HG03378 (cell line): Measurements from ENCODE around the gene NUBP2.

Experiments used
- ATAC-seq: cut with Tn5 transposase; IDR thresholded peaks from one replicate; pipeline ENCODE4 v1.9.1; 2021; ENCODE audit warnings: mild to moderate bottlenecking, moderate library complexity; ENCODE audit not compliant: unreplicated experiment

NUBP2 gene

GRCh38 chr16:1757714-1758461 lies 24.9 kb upstream of the NUBP2 start:
- no peak for ATAC-seq

DNA sequence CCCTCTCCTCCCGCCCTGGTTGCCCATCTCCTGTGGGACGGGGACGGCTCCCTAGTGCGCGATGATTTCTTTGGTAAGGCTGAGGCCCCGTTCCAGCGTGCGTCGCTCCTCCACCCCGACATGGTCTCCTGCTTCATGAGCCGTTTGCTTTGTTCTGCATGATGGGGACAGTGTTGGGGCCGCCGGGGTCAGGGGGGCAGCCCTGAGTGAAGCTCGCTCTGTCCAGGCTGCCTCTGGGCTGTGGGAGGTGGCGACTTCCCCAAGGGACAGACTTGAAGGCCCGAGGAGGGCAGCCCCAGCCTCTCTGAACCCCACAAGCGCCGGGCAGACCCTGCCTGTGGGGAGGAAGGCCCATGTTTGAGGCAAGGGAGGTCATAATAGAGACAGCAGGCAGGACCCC lies 23.8 kb upstream of the NUBP2 start:
- ATAC-seq, result no peak

DNA sequence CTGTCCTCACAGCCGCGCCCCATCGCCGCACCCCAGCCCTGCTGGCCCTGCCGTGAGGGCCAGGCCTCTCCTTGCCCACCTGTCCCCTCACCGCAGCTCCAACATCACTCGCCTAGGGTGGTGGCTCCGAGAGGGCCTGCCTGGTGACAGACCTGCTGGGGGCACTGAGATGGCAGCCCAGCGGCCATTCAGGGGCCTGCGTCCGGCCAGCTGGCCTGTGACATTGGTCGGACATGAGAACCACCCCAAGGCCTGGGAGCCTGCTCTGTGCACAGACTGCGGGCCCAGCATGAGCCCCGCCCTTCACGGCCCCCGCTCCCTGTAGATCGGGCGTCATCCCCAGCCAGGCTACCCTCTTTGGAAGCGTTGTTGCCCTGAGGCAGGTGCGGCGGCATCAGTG lies 23.2 kb upstream of the NUBP2 start:
- ATAC-seq, result no peak

GRCh38 chr16:1760911-1761310 lies 21.8 kb upstream of the NUBP2 start:
- ATAC-seq, result no peak

- no peak for ATAC-seq
These were observed 21.0 kb upstream of the NUBP2 start for GRCh38 chr16:1761751-1762150.

GRCh38 chr16:1762196-1762878 lies 20.4 kb upstream of the NUBP2 start:
- no peak for ATAC-seq

DNA sequence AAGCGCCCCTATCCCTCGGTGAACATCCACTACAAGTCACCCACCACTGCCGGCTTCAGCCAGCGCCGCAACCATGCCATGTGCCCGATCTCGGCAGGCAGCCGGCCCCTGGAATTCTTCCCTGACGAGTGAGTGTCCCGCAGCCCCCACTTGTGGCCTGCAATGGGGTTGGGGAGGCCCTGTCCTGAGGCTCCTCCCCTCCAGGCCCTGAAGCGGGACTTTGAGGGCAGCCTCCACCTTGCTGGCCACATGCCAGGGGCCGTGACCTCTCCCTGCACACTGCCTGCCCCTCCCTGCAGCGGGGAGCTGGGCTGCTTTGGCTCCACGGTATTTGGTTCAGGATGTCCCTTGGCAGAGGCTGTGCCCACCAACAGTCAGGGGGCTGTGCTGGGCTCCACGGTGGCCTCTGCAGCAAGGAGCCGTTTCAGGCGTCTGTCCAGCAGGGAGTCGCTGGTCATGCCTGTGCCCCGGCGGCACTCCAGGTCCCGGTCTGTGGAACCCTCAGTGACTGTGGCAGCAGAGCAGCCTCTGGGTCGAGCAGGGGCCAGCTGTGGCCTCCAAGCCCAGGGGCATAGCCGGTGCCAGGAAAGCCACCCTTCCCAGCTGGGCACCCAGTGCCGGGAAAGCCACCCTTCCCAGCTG lies 19.8 kb upstream of the NUBP2 start:
- no peak for ATAC-seq

- ATAC-seq, result no peak
These were observed 18.9 kb upstream of the NUBP2 start for GRCh38 chr16:1763521-1764511.

- no peak for ATAC-seq
These were observed 17.8 kb upstream of the NUBP2 start for GRCh38 chr16:1764971-1765370.

GRCh38 chr16:1765826-1766225 lies 16.9 kb upstream of the NUBP2 start:
- no peak for ATAC-seq

DNA sequence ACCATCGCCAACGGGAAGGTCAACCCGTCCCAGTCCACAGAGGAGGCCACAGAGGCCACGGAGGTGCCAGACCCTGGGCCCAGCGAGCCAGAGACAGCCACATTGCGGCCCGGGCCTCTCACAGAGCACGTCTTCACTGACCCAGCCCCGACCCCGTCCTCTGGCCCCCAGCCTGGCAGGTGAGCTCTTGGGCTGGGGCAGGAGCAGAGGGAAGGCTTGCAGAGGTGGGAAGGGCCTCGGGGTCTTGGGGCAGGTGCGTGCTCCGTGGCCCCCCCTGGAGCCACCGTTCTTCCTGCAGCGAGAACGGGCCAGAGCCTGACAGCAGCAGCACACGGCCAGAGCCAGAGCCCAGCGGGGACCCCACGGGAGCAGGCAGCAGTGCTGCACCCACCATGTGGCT lies 16.5 kb upstream of the NUBP2 start:
- ATAC-seq, result no peak

DNA sequence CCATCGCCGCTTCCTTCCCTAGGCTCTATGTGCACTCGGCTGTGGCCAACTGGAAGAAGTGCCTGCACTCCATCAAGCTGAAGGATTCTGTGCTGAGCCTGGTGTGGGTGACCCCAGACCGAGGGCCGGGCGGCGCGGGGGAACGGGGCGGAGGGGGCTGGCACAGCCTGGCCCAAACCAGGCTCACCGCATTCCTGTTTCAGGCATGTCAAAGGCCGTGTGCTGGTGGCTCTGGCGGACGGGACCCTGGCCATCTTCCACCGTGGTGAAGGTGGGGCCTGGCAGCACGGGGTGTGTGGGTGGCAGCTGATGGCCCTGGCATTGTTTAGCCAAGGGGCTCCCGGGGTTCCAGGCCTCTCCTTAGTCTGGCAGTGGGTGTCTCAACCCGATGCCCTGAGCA lies 16.1 kb upstream of the NUBP2 start:
- no peak for ATAC-seq

- ATAC-seq, result no peak
These were observed 15.4 kb upstream of the NUBP2 start for GRCh38 chr16:1767116-1767994.

DNA sequence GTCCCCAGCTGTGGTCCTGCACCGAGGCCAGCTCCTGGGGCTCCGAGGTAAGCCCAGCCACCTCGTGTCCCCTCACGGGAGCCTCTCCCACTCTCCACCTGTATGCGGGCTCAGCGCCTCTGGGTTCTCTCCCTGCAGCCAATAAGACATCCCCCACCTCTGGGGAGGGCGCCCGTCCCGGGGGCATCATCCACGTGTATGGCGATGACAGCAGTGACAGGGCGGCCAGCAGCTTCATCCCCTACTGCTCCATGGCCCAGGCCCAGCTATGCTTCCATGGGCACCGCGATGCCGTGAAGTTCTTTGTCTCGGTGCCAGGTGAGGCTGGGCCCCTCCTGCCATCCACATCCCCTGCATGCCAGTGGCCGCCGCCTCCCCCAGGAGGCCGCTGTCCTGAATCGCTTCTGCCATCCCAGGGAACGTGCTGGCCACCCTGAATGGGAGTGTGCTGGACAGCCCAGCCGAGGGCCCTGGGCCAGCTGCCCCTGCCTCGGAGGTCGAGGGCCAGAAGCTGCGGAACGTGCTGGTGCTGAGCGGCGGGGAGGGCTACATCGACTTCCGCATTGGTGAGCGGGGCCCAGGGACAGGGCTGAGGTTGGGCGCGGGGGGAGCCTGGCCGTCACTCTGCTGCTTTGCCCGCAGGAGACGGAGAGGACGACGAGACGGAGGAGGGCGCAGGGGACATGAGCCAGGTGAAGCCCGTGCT lies 14.5 kb upstream of the NUBP2 start:
- ATAC-seq, result no peak

DNA sequence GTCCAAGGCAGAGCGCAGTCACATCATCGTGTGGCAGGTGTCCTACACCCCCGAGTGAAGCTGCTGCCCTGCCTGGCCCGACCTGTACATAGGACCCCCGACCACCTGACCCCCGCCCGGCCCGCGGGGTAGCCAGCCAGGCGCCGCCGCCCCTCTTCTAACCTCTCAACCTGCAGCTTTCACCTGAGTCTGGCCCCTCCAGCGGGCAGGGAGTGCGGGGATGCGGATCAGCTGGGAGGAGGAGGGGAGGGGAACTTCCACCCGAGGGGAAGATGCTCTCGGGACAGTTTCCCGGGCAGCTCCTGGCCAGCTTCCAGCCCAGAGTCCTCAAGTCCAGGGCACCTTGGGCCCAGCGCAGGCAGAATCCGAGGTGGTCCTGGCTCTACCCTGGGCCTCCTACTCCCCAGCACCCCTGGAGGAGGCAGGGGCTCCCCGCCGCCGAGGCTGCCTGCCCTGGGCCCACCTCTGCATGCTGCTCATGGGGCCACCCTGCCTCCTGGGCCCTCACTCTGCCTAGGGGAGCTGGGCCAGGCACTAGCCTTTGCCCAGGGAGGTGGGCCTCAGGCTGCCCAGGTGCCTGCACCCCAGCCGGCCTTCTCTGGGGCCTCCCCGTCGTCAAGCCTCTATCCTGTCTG lies 13.9 kb upstream of the NUBP2 start:
- no peak for ATAC-seq

GRCh38 chr16:1769402-1770300 lies 13.1 kb upstream of the NUBP2 start:
- ATAC-seq, result no peak

DNA sequence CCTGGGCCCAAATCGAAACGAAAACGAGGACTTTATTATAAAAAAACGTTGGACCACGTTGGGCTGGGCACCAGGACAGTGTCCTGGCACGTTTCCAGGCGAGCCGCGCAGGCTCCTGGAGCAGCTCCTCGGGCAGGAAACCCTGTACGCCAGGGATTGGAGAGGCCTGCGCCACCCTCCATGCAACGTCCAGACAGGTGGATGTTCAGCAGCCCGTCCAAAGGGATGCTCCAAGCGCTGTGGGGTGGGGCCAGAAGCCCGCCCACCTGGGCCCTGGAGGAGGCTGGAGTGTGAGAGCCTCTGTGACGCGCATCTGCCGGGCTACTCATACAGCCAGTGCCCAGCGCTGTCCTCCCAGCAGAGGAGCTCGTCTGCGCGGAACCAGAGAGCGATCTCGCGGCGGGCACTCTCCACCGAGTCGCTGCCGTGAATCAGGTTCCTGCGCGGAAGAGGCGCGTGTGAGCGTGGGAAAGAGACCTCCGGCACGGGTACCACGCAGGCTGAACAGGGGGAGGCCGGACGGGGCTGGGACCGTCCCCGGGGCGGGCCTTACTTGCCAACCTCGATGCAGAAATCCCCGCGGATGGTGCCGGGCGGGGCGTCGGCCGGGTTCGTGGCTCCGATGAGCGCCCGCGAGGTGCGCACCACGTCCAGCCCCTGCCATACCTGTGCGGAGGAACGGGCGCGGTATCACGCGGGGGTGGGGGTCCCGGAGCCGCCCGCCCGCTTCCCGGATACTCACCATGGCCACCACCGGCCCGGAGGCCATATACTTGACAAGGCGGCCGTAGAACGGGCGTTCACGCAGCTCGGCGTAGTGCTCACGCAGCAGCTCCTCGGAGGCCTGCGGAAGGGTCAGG lies 12.2 kb upstream of the NUBP2 start:
- ATAC-seq, result no peak
